Liver (tissue), 9 donors: ENCODE data around the gene NKD1. TPM values are rescaled to one million over a fixed set of nuclear protein-coding genes. Genes with fewer than 3 reads are reported as not detected.

Experiments
- DNase-seq: peaks from one replicate; pipeline ENCODE4 v3.0.0-alpha.2; 2017; ENCODE audit warnings: low spot score
- H3K27ac ChIP-seq, 2 donors: one replicate each; pipeline ENCODE4 v1.7.0; 2013; ENCODE audit warnings: inconsistent platforms in 2 of 2, low read length in 2 of 2, control low read depth in 1 of 2, low read depth in 1 of 2, mild to moderate bottlenecking in 1 of 2
- H3K27me3 ChIP-seq, 4 donors: one replicate each; pipeline versions ENCODE4 v1.6.1 to v1.7.0; 2013; ENCODE audit warnings: low read length in 3 of 4, inconsistent platforms in 1 of 4, mild to moderate bottlenecking in 1 of 4, moderate library complexity in 1 of 4; ENCODE audit not compliant: control insufficient read depth in 4 of 4, insufficient read depth in 4 of 4
- H3K36me3 ChIP-seq, 4 donors: one replicate each; pipeline versions ENCODE4 v1.6.1 to v1.7.0; 2013; ENCODE audit warnings: low read length in 3 of 4, mild to moderate bottlenecking in 3 of 4, low read depth in 1 of 4, moderate library complexity in 1 of 4; ENCODE audit not compliant: control insufficient read depth in 4 of 4, insufficient read depth in 3 of 4
- H3K4me1 ChIP-seq, 4 donors: one replicate each; pipeline versions ENCODE4 v1.6.1 to v1.7.0; 2013; ENCODE audit warnings: low read length in 3 of 4, mild to moderate bottlenecking in 3 of 4, moderate library complexity in 1 of 4; ENCODE audit not compliant: control insufficient read depth in 4 of 4, insufficient read depth in 4 of 4
- H3K4me3 ChIP-seq, 3 donors: one replicate each; pipeline versions ENCODE4 v1.6.1 to v1.7.0; 2013; ENCODE audit warnings: low read length in 3 of 3, control low read depth in 1 of 3, low read depth in 1 of 3, mild to moderate bottlenecking in 1 of 3
- H3K9ac ChIP-seq, 2 donors: one replicate each; pipeline ENCODE4 v1.7.0; 2013; ENCODE audit warnings: low read length in 2 of 2, mild to moderate bottlenecking in 2 of 2, moderate library complexity in 2 of 2, control low read depth in 1 of 2, low read depth in 1 of 2
- H3K9me3 ChIP-seq, 4 donors: one replicate each; pipeline versions ENCODE4 v1.6.1 to v1.7.0; 2013; ENCODE audit warnings: low read length in 3 of 4; ENCODE audit not compliant: control insufficient read depth in 4 of 4
- CTCF ChIP-seq: fragments of 150-350 bp; IDR thresholded peaks from 2 replicates; pipeline ENCODE4 v1.5.1; 2017; ENCODE audit warnings: improper control_type of control experiment, low read depth, low read length; ENCODE audit not compliant: missing input control
- EGR1 ChIP-seq, 2 donors: IDR thresholded peaks; 2 replicates each; pipeline ENCODE4 v1.6.1; 2016 to 2018; ENCODE audit warnings: antibody characterized with exemption in 2 of 2, low read depth in 2 of 2
- FOXA1 ChIP-seq: IDR thresholded peaks from 2 replicates; pipeline ENCODE4 v1.6.1; 2016; ENCODE audit warnings: antibody characterized with exemption
- FOXA2 ChIP-seq: IDR thresholded peaks from 2 replicates; pipeline ENCODE4 v1.6.1; 2016; ENCODE audit warnings: antibody characterized with exemption
- JUND ChIP-seq, 2 donors: IDR thresholded peaks; 2 replicates each; pipeline ENCODE4 v1.6.1; 2016; ENCODE audit warnings: antibody characterized with exemption in 2 of 2
- MAX ChIP-seq: IDR thresholded peaks from 2 replicates; pipeline ENCODE4 v1.6.1; 2016; ENCODE audit warnings: antibody characterized with exemption
- RAD21 ChIP-seq, 2 donors: IDR thresholded peaks; 2 replicates each; pipeline ENCODE4 v1.6.1; 2016; ENCODE audit warnings: antibody characterized with exemption in 2 of 2, mild to moderate bottlenecking in 2 of 2
- REST ChIP-seq: IDR thresholded peaks from 2 replicates; pipeline ENCODE4 v1.6.1; 2016; ENCODE audit warnings: antibody characterized with exemption, mild to moderate bottlenecking
- RXRA ChIP-seq, 2 donors: IDR thresholded peaks; 2 replicates each; pipeline ENCODE4 v1.6.1; 2017 to 2018; ENCODE audit warnings: antibody characterized with exemption in 2 of 2, mild to moderate bottlenecking in 1 of 2
- TAF1 ChIP-seq: conservative IDR thresholded peaks from 2 replicates; pipeline ENCODE4 v1.6.1; 2016; ENCODE audit warnings: antibody characterized with exemption, mild to moderate bottlenecking
- YY1 ChIP-seq: IDR thresholded peaks from 2 replicates; pipeline ENCODE4 v1.6.1; 2016; ENCODE audit warnings: antibody characterized with exemption, mild to moderate bottlenecking
- WGBS: extraction: QIAGEN DNeasy Blood & Tissue Kit; methylation state at CpG from one replicate; pipeline ENCODE4 v1.1.7; 2013; 5-methylcytosine and 5-hydroxymethylcytosine counted together
- polyA plus RNA-seq, 2 donors: library from polyadenylated mRNA; stranded (reverse) in 1 of 2; unstranded in 1 of 2; fragments of 200-250 nt in 1 of 2; fragments of >200 nt in 1 of 2; fragmentation: Nextera tagmentation in 1 of 2; extraction: Ambion mirVana in 1 of 2; gene quantifications; one replicate each; pipeline versions ENCODE4 v1.2.1 to v1.2.3, GENCODE V29; 2013 to 2015
- total RNA-seq, 2 donors: library from RNA; depleted of rRNA; stranded (reverse); fragments of >200 nt; gene quantifications; one replicate each; pipeline ENCODE4 v1.2.3, GENCODE V29; 2014
- TF ChIP-seq, protein P1 (sequence below): IDR thresholded peaks from 2 replicates; pipeline ENCODE4 v1.6.1; 2016; ENCODE audit warnings: antibody characterized with exemption
- donor health status: healthy.
- donor health status: healthy.
- donor health status: healthy.
- donor health status: healthy.
- donor health status: healthy.

Gene NKD1
- total and polyA plus RNA-seq, 4 donors, result 0.28 to 3.5 (median 0.85) TPM

- Histone ChIP-seq H3K36me3 (no peaks in the 10 kb centered on the region), H3K27ac (peak overlapping the region in 1 of 2 donors; percentile 49), H3K4me3 (no peak overlapping the region), H3K27me3 (no peaks in the 10 kb centered on the region), H3K9me3 (no peaks in the 10 kb centered on the region), H3K9ac (no peak overlapping the region), H3K4me1 (no peaks in the 10 kb centered on the region)
- DNase-seq, result no peak
- no peak for TF ChIP-seq JUND (IDR thresholded peaks at IDR 0.05)
- no peak for TF ChIP-seq CTCF
- no peak for TF ChIP-seq FOXA1
- TF ChIP-seq, protein P1, sequence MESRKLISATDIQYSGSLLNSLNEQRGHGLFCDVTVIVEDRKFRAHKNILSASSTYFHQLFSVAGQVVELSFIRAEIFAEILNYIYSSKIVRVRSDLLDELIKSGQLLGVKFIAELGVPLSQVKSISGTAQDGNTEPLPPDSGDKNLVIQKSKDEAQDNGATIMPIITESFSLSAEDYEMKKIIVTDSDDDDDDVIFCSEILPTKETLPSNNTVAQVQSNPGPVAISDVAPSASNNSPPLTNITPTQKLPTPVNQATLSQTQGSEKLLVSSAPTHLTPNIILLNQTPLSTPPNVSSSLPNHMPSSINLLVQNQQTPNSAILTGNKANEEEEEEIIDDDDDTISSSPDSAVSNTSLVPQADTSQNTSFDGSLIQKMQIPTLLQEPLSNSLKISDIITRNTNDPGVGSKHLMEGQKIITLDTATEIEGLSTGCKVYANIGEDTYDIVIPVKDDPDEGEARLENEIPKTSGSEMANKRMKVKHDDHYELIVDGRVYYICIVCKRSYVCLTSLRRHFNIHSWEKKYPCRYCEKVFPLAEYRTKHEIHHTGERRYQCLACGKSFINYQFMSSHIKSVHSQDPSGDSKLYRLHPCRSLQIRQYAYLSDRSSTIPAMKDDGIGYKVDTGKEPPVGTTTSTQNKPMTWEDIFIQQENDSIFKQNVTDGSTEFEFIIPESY, result no peak
- no peak for TF ChIP-seq TAF1
- TF ChIP-seq RAD21 (IDR thresholded peaks at IDR 0.05), result no peak
- TF ChIP-seq REST, result no peak
- 77% methylated on average over 14 of the region's 14 CpGs for WGBS
Observed at GRCh38 chr16:50683689-50684374, 135.6 kb downstream of the NKD1 start.

- H3K27ac ChIP-seq, result peak overlapping the region in 1 of 2 donors; percentile 49
- no peak overlapping the region for H3K9ac ChIP-seq
- H3K4me3 ChIP-seq, result no peak overlapping the region
- no peak for DNase-seq
- no peaks in the 10 kb centered on the region for H3K27me3 ChIP-seq
- WGBS, result 83% methylated on average over 11 of the region's 11 CpGs
- H3K9me3 ChIP-seq, result no peaks in the 10 kb centered on the region
- TF ChIP-seq, protein P1, result no peak
- TF ChIP-seq CTCF, result no peak
- no peak for TF ChIP-seq YY1
- no peak for TF ChIP-seq EGR1 (IDR thresholded peaks at IDR 0.05; ENCODE audit: low read depth in 2 of 2)
- TF ChIP-seq RAD21 (IDR thresholded peaks at IDR 0.05), result no peak
- TF ChIP-seq FOXA1, result no peak
- TF ChIP-seq FOXA2, result no peak
- no peak for TF ChIP-seq RXRA (IDR thresholded peaks at IDR 0.05)
- TF ChIP-seq MAX, result no peak
- no peak for TF ChIP-seq TAF1
- H3K36me3 ChIP-seq, result no peaks in the 10 kb centered on the region
- no peaks in the 10 kb centered on the region for H3K4me1 ChIP-seq
Observed at GRCh38 chr16:50684823-50685461, 136.7 kb downstream of the NKD1 start.
